Measurements from ENCODE around the gene DHX16. TPM values are rescaled to one million over a fixed set of nuclear protein-coding genes. Genes with fewer than 3 reads are reported as not detected.

Gene DHX16
- total RNA-seq, 1 donor from 2014 or later = 17.6 TPM

DNA sequence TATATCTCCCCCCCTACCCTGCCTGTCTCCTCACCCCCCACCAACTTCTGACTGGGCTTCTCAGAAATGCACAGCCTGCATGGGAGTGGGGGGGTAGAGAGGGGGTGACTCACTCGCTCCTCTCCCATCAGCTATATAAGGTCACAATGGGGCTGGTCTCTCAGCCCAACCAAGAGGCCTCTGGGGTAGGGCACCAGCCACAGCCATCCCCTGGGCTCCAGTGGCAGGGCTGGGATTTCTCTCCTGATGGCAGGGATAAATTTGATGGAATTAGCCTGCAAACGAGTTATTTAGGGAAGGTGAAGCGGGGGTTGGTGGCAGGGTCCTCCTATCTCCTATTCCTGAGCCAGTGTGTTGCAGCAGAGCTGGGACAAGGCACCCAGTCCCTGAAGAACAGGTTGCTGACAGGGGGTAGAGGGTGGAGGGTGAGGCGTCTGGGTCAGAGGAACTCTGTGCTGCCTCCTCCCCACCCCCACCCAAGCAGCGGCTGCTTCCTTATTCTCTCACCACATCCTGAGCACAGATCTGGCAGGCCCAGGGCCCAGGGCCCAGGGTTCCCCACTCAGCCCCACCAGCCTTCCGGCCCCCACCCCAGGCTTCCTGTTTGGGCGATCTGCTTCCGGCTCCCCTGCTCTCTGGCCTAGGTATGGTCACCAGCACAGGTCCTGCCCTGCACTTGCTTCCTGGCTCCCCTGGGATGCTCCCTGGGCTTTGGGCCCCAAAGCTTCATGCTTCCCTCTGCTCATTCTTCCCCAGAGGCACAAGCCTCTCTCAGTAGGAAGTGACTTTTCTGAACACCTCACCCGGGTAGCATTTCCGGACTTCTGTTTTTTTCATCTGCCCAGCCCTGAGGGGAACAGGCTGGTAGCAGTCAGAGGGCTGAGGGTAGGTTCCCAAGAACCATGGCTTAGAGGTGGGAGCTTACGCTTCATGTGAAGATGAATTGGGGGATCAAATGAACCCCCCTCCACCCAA, 9.6 kb upstream of the DHX16 start:
- Histone ChIP-seq H3K9me3 (ENCODE audit: low read depth) (no peaks in the 10 kb centered on the region), H3K4me1 (peaks cover 60% of the 10 kb centered on the region), H3K36me3 (no peaks in the 10 kb centered on the region), H3F3A (ENCODE audit: low read depth) (peaks cover 21% of the 10 kb centered on the region), H3K27ac (peak overlapping the region; percentile 78), H2AFZ (replicated peaks) (no peak overlapping the region), H4K20me1 (ENCODE audit: low read depth) (peaks cover 62% of the 10 kb centered on the region), H3K9ac (peak overlapping the region; percentile 4), H3K4me2 (peak overlapping the region; percentile 97), H3K79me2 (ENCODE audit: low read depth) (peaks cover 70% of the 10 kb centered on the region), H3K4me3 (peak overlapping the region; percentile 41), H3K27me3 (no peaks in the 10 kb centered on the region)
- peak overlapping the region; percentile 74 for H3K27ac Mint-ChIP-seq
- no peaks in the 10 kb centered on the region for H3K9me3 Mint-ChIP-seq
- TF ChIP-seq CTCF (IDR thresholded peaks at IDR 0.05) (no peak), EZH2 (IDR thresholded peaks at IDR 0.05) (no peak)
- H3K4me1 Mint-ChIP-seq = peaks cover 67% of the 10 kb centered on the region
- H3K4me3 Mint-ChIP-seq = peak overlapping the region; percentile 87
- peak; percentile 44 for DNase-seq (ENCODE audit: low spot score)
- H3K27me3 Mint-ChIP-seq (ENCODE audit: insufficient read depth, low read depth) = peaks cover 9% of the 10 kb centered on the region
- H3K36me3 Mint-ChIP-seq = peaks cover 10% of the 10 kb centered on the region

DNA sequence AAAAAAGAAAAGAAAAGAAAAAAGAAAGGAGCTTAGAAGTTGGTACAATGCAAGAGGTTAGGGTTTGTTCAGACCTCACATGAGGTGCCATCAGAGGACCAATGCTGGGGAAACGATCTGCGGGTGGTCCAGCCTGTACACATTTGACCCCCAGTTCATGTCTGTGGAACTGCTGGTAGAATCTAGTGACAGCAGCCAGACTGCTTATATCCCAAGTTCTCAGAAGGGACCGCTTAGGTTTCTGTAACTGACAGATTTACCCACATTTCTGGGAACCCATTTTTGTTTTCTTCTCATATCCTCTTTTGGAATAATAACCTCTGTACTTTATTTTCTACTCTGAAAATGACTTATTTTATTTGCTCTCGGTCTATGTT, 8.9 kb upstream of the DHX16 start:
- Histone ChIP-seq H3K9ac (no peak overlapping the region), H3K4me1 (peaks cover 60% of the 10 kb centered on the region), H3K27ac (no peak overlapping the region), H3K4me2 (peak overlapping the region; percentile 97), H4K20me1 (ENCODE audit: low read depth) (peaks cover 62% of the 10 kb centered on the region), H3K27me3 (no peaks in the 10 kb centered on the region), H3K36me3 (no peaks in the 10 kb centered on the region), H3K4me3 (no peak overlapping the region), H2AFZ (replicated peaks) (no peak overlapping the region), H3F3A (ENCODE audit: low read depth) (peaks cover 16% of the 10 kb centered on the region), H3K79me2 (ENCODE audit: low read depth) (peaks cover 70% of the 10 kb centered on the region), H3K9me3 (ENCODE audit: low read depth) (no peaks in the 10 kb centered on the region)
- H3K27me3 Mint-ChIP-seq (ENCODE audit: insufficient read depth, low read depth) = peaks cover 9% of the 10 kb centered on the region
- no peaks in the 10 kb centered on the region for H3K9me3 Mint-ChIP-seq
- TF ChIP-seq EZH2phosphoT487 (IDR thresholded peaks at IDR 0.05) = no peak
- TF ChIP-seq EZH2 (IDR thresholded peaks at IDR 0.05) = no peak
- H3K4me1 Mint-ChIP-seq = peaks cover 67% of the 10 kb centered on the region
- H3K36me3 Mint-ChIP-seq = peaks cover 10% of the 10 kb centered on the region
- DNase-seq (ENCODE audit: low spot score) = no peak
- peak overlapping the region; percentile 87 for H3K4me3 Mint-ChIP-seq
- H3K27ac Mint-ChIP-seq = no peak overlapping the region

GRCh38 chr6:30679765-30680535, 7.1 kb upstream of the DHX16 start:
- Mint-ChIP-seq H3K9me3 (no peaks in the 10 kb centered on the region), H3K4me3 (peak overlapping the region; percentile 70), H3K36me3 (peaks cover 17% of the 10 kb centered on the region), H3K27me3 (ENCODE audit: insufficient read depth, low read depth) (peaks cover 14% of the 10 kb centered on the region), H3K4me1 (peaks cover 54% of the 10 kb centered on the region), H3K27ac (peak overlapping the region; percentile 26)
- H3K36me3 ChIP-seq = no peaks in the 10 kb centered on the region
- peaks cover 15% of the 10 kb centered on the region for H3F3A ChIP-seq (ENCODE audit: low read depth)
- H3K9me3 ChIP-seq (ENCODE audit: low read depth) = no peaks in the 10 kb centered on the region
- H3K79me2 ChIP-seq (ENCODE audit: low read depth) = peaks cover 52% of the 10 kb centered on the region
- H3K9ac ChIP-seq = no peak overlapping the region
- H3K4me1 ChIP-seq = peaks cover 46% of the 10 kb centered on the region
- H3K4me2 ChIP-seq = peak overlapping the region; percentile 75
- no peaks in the 10 kb centered on the region for H3K27me3 ChIP-seq
- TF ChIP-seq EZH2 (IDR thresholded peaks at IDR 0.05) (no peak), EZH2phosphoT487 (IDR thresholded peaks at IDR 0.05) (no peak), CTCF (IDR thresholded peaks at IDR 0.05) (no peak)
- no peak overlapping the region for H2AFZ ChIP-seq (replicated peaks)
- peak; percentile 75 for DNase-seq (ENCODE audit: low spot score)
- H4K20me1 ChIP-seq (ENCODE audit: low read depth) = peaks cover 62% of the 10 kb centered on the region
- peak overlapping the region; percentile 5 for H3K27ac ChIP-seq
- peak overlapping the region; percentile 21 for H3K4me3 ChIP-seq

All from neural progenitor cell (in vitro differentiated cells).